Cerebellar cortex (tissue), 1 donor: ENCODE data around the gene CDK4.

Source experiments
- DNase-seq: peaks from one replicate; pipeline ENCODE4 v3.0.0-alpha.2; 2015; ENCODE audit warnings: low spot score

CDK4 gene

DNA sequence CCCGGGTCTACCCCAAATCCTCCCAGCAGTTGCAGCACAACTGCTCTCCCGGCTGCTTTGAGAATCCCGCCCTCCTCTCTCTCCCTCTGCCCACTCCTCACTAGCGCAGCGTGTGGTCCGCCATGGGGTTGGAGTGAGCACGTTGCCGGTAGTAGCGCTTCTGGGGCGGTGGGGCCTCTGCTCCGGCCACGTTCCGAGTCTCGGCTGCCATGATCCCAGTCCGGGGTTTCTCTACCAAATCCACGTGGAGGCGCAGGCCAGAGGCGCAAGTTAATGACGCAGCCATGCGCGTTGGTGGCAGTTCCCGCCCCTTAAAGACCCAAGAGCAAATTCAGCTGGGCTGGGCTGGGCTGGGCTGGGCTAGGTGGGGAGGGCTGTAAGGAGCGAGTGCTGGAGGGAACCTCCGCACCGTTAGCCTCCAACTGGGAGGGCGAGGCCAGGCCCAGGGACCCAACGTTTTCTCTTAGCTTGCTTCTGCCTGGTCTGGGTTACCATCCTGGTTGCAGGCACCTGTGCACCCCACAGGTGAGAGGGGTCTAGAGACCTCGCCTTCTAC, 19.8 kb upstream of the CDK4 start, which contains the start of gene METTL1:
Gene METTL1, minus strand, starts transcription at position 233 of the 556 bp plus-strand sequence. Its CDS starts 22 bp downstream, at position 211.
- peak; percentile 98 for DNase-seq

DNA sequence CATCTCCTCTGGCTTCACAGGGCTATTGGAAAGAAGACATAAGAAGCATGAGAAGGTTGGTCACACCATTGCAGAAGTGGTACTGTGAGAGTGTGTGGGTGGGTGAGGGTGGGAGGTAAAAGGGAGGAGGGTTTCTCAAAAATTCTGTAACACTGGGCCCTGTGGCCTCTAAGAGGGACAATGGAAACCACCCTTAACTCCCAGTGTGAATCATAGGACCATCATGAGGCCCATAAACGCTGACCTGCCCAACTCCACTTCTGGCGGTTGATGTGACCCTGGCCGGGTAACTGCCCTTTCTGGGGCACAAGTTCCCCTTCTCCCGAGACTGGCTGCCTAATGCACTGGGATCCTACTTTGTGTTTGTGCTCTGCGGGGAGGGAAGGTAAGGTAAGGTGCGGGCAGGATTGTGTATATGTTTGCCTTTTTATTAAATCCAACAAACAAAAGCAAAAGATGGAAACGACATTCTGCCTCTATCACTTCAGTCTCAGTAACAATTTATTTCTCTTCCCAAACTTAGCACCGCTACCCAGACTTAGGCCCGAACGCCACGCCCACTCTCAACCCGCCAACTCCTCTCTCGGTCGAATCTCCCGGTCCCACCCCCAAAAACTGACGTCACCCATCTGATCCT, 19.2 kb upstream of the CDK4 start:
- peak; percentile 89 for DNase-seq

DNA sequence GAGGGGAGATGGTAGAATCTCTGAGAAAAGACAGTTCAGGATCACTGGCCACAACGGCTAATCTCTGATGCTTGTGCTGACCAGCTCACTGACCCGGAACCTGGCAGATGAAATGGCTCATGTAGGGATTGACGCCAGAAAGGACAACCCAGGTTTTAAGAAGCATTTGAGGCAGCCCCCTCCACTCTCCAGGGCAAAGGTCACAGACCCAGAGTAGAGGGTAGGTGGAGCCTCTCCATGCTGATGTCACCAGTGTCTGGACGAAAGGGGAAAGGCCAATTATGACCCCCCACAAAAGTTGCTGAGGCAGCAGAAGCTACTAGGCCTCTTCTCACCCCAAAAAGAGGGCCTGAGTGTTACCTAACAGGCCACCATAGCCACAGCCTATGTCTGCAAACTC, 18.6 kb upstream of the CDK4 start:
- DNase-seq = no peak

DNA sequence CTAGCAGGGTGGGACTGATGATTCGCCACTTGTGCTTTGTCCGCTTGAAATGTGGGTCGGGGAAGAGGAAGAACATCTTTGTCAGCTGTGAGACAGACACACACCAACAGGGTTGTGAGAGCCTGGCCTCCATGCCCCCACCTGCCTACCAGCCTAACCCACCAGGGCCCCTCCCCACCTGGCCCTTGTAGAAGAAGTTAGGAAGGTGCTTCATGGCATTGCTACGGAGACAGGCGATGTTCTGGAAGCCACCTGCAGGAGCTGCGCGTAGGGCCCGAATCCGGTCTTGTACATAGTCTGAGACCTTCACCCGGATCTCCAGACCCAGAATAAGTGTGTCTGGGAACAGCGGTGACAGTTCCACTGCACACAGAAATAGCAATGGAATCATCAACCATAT, 17.5 kb upstream of the CDK4 start:
- no peak for DNase-seq

DNA sequence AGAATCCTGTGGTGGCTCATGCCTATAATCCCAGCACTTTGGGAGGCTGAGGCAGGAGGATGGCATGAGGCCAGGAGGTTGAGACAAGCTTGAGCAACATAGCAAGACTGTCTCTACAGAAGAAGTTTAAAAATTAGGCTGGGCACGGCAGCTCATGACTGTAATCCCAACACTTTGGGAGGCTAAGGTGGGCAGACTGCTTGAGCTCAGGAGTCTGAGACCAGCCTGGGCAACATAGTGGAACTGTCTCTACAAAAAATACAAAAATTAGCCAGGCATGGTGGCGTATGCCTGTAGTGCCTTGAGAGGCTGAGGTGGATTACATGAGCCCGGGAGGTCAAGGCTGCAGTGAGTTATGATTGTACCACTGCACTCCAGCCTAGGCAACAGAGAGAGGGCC, 15.8 kb upstream of the CDK4 start:
- no peak for DNase-seq

DNA sequence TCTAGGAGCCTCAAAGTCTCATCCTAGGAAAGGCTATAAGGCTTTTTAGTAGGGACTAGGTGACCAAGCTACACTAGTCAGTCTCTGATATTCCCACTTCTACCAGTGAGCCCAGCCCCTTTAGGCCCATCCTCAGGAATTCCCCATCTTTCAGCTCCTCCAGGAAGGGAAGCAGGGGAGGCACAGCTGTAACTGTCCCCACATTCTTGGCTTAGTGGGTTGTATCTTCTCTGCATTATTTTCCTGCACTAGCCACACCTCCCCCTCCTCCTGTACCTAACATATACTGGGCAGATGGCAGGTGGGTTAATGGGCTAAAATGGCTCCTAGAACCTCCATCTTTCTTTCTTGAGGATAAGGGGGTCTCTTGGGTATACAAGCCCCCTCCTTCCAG, 15.2 kb upstream of the CDK4 start:
- DNase-seq = no peak

DNA sequence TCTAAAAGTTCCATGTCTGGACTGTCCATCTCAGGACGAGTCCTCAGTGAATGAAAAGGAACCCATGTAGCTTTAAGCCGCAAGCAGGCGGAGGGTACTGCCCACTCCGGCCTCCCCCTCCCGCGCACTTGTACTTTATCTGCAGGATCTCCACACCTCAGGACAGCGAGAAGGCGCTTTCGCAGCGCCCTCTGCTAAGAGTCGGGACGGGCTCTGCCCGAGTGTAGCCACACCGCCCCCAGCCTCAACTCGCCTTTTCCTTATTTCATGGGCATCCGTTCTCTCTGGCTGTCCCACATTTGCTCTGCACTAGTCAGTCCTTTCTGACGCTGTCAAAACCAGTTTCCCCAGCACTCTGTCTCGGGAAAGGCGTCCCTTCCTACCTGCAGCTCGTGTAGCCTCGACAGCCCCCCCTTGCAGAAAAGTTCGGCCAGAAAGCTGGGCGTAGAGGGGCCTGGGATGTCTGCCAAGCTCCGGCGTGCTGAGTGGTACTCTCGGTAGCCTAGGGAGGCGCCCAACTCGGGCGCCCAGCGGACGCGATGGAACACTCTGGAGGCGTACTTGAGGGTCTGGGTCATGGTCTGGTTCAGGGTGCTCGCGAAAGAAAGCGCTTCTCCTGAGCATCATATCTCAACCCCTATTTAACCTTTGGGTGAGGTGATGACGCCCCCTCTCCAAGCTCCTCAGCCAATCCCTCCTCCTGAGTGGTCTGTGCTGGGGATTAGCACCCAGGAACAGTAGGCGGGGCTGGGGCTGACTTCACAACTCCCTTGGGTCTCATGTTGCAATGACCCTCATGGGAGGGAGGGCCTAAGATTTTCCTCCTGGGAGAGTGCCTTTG, 14.6 kb upstream of the CDK4 start, which contains the start of gene CYP27B1:
Gene CYP27B1, minus strand, starts transcription at position 615 of the 841 bp plus-strand sequence. Its CDS starts 37 bp downstream, at position 578.
- DNase-seq = no peak

DNA sequence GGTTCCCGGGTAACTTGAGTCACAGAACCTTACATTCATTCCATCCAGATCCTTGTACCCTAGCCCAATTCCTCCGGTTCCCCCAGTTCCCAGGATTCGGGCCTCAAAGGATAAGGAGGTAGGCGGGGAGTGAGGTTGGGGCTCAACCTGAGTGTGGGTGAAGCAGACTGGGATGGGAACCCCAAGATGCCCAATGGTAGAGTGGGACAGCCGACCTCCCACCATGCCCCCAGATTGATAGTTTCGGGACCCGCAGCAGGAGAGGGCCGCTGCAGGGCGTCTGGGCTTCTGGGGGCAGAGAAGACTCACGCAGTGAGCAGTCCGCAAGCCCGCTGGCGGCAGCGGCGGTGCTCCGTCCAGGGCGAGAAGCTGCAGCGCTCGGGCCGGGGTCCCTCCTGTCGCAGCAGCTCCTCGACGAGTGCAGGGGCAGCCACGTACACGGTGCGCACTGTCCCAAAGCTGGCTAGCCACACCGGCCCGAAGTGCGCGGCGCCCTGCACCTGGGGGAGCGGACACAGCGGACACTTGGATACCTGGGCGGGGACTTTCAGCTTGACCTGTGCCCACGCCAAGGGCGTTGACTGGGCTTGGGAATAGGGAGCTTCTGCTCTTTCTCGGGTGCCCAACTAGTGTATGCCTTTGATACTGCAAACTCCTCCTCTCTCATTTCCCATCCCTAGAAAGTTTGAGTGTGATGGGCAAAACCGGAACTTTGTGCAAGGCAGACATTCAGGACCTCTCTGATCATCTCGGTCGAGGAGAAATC, 13.8 kb upstream of the CDK4 start:
- no peak for DNase-seq

DNA sequence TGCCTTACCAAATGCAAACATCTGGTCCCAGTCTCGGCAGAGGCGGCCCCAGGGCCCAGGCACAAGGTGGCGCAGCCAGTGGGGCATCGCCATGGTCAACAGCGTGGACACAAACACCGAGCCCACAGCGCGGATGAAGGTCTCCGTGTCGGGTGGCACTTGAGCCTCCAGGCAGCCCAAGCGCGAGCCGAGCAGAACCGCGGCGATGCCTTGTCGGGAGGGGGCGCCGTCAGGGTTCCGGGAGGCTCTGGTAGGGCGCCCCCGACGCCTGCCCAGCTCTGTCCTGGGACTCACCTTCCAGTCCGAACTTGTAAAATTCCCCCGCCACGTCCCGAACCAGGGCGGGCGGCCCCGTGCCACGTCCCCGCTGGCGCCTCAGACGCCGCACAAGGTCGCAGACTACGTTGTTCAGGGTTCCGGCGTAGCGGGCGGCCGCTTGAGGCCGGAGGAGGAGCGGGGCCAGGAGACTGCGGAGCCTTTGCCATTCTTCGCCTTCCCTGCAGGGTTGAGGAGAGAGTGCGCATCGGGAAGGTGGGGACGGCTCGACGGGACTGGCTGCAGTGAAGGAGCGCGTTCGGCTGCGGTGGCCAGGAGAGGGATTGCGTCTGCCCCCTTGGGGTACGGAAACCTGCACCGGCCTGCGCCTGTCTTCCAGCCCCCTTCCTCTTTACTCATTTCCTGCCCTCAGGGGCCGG, 13.0 kb upstream of the CDK4 start:
- DNase-seq = no peak

DNA sequence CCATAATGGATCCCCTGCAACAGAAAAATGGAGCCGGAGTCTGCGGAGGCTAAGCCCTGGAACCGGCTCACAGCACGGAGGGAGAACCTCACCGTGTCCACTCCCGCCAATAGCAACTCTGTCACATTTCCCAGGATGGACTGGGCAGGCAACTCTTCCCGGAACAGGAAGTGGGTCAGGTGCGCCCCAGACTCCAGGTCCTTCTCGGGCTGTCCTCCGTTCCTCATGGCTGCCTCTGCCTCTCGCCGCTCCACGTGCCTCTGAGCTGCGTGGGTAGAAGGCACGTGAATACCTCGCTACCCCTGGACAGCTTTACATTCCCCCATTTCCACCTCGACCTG, 12.5 kb upstream of the CDK4 start:
- DNase-seq = no peak

DNA sequence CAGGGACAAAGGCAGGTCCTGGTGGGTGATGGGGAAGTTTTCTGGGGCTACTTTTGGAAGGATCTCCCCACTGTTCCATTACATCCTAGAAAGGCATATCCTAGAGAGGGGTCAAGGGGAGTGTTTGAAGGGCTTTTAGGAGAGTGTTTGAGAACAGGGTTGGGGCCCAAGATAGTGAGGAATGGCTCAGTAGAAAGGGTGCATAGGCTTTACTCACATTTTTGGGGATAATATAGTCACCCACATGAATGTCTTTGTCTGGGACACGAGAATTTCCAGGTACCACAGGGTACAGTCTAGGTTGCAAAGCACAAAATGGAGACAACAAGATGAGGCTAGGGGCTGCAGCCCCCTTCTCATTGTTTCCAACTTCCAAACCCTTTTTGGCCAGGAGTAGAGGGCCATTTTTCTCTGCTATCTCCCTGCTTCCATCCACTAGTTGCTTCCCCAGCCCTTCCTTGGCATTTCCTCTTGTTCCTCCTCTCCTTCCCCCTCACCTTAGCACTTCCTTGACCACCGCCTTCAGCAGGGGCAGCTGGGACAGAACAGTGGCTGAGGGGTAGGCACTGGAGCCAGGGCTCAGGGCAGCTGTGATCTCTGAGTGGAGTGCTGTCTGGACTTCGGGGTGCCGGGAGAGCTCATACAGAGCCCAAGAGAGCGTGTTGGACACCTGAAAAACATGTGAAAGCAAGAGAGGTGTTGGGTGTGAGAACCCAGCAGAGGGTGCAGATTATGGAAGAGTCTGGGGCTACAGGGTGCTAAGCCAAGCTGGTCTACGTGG, 12.0 kb upstream of the CDK4 start:
- DNase-seq = no peak

DNA sequence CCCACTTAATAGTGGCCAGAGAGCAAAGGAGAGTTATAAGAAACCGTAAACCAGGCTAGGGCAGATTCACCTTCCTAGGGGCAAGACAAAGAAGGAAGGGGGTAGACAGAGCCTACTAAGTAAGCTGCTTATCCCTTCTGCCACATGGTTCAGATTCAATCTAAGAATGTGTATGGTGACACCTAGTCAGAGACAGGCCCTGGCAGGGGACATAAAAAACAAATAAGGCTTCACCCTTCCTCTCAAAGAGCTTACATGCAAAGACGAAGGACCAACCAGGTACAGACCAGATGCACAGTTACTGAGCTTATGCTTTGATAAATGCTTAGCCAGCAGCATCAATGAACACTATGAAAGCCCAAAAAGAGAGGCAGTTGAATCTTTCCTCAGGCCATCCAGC, 10.4 kb upstream of the CDK4 start:
- DNase-seq = no peak

DNA sequence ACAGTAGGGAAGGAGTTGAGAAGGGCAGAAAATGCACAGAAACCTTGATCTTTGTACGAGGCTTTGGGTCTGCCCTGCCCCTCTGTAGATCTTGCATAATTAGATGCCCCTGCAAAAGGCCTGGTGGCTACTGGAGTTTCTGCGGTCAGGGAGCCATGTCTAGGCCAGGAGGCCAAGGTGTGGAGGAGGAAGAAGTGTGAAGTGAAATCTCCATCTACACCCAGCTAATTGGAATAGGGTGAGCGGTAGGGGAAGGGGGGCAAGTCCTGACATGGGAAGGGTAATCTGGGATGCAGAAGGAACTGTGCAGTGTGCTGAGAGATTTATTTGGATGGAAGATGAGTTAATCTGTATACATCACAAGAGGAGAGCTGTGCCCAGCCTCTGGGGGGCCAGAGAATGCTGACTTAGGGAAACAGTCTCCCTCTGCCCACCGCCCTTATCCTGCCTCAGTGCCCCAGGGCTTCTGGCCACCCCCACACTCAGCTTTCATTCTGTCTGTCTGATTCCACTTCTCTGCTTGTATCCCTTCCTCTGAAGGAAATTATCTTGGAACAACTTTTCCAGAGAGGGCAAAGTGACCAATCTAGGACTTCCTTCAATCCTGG, 9.4 kb upstream of the CDK4 start:
- no peak for DNase-seq

DNA sequence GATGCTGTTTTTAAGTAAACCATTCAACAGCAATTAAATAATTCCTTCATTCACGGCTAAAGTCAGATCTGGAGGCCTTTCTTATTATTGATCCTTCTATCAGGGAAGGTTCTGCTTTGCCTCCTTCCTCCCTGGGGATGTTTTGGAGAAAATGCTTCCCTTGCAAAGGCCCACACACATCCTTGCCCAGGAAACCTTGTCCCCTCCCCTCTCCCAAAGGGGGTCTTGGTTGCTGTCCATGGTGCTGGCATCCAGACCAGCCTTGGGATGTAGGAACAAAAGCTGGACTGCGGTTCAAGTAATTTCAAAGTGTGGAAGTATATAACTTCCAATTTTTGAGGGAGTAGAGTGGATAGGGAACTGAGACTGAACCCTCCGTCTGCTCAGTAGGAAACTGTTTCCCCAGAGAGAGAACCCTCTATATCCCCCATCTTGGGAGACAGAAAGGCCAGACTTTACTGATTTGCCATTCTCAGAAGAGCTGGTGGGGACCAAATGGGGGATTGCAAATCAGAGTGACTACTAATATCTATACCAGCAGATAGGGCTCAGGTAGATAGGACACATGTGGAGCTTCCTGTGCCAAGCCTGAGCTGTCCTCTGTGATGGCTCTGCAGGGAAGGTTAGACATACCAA, 8.4 kb upstream of the CDK4 start:
- no peak for DNase-seq

DNA sequence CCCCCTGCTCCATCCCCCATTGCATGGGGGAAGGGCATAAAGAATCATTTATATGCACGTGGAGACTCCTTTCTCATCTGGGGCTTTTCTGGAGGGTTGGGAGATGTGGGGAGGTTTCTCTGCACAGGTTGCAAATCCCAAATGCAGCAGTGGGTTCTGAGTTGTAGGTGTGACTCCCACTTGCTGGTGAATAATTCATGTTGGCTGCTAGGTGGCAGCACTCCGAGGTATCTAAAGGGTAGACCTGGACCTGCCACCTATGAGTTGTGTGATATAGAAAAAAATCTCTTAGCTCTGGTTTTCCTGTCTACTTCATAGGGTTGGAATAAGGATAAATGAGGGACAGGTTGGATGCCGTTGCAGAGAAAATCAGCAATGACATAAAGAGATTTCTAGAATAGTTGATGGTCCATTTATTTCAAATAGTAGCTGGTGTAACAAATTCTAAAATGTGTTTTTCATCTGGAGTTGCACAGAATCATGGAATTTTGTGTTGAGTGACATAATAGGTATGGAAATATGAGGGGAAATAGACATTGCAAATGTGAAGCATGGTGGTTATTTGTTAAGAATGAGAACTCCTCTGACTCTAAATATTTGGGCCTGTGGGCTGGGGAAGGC, 7.4 kb upstream of the CDK4 start:
- peak; percentile 53 for DNase-seq

DNA sequence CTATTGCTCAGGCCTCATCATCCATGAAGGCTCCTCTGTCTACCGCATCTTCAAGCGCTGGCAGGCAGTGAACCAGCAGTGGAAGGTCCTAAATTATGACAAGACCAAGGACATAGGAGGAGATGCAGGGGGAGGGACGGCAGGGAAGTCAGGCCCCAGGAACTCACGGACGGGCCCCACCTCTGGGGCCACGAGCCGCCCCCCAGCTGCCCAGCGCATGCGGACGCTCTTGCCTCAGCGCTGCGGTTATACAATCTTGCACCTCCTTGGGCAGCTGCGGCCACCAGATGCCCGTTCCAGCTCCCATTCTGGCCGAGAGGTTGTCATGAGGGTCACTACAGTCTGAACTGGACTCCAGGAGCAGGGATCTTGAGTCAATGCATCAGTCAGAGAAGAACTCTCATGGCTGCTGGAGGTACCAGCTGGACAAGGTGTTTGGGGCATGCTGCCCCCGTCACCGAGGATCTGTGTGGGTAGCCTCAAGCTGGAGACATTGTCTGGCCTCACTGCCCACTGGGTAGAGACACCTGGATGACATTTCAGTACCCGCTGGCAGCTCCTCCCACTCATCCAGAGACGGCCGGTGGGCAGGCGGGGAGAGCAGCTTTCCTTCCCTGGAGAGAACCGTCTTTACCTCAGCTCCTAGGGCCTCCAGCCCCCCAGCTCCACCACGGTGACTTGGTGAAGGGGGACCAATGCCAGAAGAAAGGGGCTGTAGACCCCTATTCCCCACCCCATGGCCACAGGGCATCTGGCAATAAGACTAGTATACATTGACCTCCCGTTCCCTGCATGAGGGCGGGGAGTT, 6.6 kb upstream of the CDK4 start:
- no peak for DNase-seq

DNA sequence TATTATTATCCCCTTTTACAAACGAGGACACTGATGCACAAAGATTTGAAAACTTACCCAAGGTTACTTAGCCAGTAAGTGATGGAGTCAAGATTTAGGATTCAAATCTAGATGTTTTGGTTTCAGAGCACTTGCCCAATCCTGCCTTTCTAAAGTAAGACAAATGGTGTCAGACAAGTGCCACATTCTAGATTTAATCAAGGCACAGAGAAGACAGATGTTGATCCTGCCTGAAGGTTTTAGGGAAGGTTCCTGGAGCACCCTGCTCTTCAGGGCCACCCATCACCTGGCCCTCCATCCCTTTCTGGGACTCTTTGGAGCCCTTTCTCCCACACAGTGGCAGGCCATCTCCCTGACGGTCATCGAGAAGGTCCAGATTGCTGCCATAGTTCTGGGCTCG, 5.7 kb upstream of the CDK4 start:
- no peak for DNase-seq

DNA sequence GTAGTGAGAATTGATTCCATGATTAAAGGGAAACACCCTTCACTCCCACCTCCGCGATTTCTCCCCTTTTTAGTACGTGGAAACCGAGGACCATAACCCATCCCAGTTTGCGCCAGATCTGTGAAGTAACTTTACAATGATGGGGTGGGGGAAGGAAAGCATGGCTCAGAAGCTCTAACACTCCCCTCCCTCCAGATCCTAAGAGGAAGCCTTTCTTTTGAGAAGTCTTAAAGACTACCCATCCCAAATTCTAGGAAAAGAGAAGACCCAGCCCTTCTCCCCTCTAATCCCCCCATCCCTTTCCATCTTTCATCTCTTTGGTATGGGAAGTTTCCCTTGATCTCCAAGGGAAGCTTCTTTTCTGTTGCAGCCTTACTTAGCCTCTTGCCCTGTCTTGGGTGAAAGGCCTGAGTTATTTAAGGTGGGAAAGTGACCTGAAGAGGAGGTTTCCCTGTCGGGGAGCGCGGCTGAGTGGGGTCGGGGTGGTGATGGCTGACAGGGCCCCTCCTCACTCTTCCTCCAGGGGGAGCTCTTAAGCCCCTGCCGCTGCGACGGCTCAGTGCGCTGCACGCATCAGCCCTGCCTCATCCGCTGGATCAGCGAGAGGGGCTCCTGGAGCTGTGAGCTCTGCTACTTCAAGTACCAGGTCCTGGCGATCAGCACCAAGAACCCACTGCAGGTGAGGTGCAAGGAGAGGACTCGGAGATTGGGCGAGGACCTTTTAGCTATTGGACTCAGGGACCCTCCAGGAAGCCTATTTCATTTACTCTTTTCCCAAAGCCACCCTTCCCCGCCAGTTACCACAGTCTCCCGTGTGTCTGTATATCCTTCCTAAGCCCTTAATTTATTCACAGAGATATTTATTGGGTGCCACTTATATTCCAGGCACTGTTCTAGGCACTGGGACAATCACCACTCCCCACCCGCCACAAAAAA, 4.6 kb upstream of the CDK4 start:
- no peak for DNase-seq
